HG03095 (cell line): ENCODE results near the gene HNRNPLL.

Experiments
- ATAC-seq: cut with Tn5 transposase; IDR thresholded peaks from one replicate; pipeline ENCODE4 v1.9.1; 2021; ENCODE audit warnings: moderate library complexity; ENCODE audit not compliant: unreplicated experiment

HNRNPLL gene

DNA sequence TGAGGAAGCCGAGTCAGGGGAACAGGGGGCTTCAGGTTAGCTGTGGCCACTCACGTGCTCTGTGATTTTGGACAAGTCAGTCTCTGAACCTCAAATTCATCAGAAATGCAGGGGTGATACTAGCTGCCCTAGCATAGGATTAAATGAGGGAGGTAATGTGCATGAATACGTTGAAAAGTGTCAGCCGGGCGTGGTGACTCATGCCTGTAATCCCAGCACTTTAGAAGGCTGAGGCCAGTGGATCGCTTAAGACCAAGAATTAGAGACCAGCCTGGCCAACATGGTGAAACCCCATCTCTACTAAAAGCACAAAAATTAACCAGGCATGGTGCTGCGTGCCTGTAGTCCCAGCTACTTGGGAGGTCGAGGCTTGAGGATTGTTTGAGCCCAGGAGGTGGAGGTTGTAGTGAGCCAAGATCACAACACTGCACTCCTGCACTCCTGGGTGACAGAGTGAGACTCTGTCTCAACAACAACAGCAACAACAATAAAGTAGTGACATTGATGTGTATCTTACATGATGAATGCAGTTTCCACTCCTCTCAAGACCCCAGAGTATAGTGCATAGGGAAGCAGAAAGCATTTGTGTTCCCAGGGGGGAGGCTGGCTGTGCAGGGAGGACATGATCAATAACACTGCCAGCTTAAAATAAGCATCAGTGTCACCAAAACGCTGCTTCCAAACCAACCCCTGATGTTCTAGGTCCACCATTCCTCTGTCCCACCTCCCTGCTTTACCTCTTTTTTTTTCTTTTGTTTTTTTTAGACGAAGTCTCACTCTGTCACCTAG, 68.8 kb downstream of the HNRNPLL start:
- ATAC-seq, result no peak

DNA sequence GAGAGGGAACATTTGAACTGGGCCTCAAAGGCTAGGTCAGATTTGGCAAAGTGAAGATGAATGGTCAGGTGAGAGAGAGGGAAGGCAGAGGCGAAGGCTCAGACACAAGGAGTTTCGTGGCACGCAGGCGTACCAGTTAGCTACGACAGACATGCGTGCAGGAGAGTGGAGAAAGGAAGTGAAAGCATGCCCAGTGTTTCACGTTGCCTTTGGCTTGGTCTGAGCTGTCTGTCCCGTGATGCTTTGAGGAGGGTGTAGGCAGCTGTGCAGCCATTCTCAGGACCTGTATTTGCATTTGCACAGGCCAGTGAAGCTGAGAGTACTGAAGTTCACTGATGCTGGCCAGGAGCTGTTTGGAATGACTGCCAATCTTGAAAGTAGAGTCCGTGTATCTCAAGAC, 69.5 kb downstream of the HNRNPLL start:
- ATAC-seq, result peak; percentile 94

DNA sequence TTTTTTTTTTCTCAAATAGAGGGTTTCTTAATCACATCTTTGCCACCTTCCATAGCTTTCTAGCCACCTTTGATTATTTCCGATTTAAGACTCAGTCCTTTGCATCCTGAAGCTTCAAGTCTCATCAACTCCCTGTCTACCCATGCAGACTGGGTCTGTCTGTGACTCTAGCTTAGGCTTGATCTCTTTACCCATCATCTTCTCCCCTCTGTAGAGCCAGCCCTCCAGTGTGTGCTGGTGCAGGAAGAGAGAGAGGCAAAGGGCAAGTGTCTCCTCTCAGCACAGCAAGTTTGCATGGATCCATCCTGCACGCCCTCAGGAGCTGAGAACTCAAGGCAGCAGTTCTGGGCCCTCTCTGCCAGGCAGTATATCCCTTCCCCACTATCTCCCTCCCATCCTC, 70.4 kb downstream of the HNRNPLL start:
- ATAC-seq, result no peak

DNA sequence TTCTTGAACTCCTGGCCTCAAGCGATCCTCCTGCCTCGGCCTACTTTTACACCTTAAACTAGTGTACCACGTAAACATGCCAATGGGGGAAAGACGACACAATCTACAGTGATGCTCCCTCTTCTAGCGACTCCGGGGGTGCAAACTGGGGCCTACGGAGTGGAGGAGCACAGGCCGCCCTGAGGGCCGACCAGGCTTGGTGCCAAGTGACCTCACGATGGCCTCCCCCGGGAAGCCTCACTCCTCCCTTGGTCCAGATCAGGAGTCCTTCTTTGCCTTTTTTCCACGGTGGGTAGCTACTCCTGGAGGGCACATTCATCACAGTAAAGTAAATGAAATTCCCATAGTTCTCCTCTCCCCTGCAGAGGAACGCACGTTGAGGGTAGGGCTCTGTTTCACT, 73.5 kb downstream of the HNRNPLL start:
- no peak for ATAC-seq

DNA sequence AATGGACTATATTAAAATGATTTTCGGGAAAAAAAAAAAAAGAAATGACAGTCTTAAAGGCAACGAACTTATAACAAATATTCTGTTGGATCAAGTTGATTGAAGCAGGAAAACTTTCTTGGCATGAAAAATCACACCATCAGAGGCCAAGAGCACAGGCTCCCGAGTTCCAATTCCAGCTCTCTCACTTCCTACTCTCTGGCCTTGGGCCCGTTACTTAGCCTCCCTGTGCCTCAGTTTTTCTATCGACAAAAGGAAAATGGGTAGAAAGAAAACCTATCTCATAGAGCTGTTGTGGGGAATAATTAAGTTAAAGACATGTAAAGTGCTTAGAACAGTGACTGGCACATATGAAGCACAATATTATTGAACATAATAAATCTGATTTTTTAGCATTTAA, 74.2 kb downstream of the HNRNPLL start:
- ATAC-seq, result no peak

DNA sequence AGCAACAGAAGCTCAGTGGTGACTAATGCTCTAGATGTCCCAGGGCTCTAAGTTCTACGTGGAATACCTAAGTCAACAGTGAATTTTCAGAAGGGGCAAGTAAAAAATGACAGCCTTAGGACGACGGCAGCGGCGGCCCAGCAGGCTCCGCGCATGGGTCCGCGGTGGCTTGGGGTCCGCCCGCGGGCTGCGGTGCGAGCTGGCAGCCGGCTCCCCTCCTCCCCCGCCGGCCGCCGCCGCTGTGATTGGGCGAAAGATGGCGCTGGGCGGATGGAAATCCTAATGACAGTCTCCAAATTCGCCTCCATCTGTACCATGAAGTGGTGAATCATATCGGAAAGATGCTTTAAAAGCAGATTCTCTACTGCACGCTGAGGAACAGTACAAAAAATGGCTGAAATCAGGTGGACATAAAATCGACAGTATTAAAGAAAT, 74.7 kb downstream of the HNRNPLL start:
- no peak for ATAC-seq

DNA sequence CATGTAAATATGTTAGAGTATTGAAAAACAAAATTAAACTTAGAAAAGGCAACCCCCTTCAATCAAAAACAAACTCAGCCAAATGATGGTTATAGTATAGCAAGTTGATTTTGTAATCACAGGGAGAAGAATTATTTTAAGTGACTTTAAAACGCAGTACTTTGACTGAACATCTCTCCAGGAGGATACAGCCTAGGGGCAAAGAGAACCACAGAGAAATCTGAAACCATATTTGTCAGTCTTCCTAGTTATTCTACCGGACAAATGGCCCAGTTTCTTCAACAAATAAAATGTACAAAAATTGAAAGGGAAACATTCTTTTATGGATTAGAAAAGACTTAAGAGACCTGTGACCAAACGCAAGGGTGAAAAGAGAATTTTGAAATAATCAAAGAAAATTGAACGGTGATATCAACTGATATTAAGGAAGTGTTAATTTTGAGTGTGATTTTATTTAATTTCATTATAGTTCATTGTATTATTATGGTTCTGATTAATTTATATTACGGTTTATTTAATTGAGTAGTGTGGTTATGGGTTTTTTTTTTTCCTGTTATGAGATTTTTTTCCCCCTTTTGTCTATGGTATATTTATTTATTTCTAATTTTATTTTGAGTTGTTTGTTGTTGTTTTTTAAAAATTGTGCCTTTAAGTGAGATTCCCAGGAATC, 75.3 kb downstream of the HNRNPLL start:
- ATAC-seq, result no peak

DNA sequence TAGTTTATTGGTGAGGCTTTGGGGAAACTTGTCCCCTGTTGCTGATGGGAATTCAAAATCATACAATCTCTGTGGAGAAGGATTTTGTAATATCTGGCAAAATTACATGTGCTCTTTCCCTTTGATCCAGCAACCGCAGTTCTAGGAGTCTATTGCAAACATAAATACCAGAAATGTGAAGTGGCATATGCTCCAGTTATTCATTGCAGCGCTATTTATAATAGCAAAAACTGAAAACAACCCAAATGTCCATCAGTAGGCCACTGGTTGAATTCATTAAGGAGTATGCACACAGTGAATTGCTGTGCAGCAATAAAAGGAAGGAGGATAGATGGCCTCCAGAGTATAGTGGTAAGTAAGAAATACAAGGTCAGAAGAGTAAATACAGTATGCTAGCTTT, 76.5 kb downstream of the HNRNPLL start:
- ATAC-seq, result no peak

DNA sequence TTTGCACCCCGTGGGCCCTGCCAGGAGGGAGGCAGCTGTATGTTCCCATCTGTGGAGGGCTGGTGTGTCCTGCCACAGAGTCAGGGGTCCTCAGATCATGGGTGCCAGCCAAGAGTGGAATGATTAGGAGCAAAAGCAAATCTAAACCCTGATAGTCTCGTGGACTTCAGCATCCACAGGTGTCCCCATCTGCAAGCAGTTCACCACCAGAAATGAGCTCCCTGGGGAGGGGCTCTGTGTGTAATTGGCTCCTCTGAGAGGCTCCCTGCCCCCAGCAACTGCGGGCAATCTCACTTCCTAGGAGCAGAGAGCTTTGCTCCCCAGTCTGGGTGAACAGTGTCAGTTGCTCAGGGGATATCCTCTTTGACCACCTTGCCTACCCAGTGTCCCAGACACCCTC, 78.1 kb downstream of the HNRNPLL start:
- ATAC-seq, result no peak

DNA sequence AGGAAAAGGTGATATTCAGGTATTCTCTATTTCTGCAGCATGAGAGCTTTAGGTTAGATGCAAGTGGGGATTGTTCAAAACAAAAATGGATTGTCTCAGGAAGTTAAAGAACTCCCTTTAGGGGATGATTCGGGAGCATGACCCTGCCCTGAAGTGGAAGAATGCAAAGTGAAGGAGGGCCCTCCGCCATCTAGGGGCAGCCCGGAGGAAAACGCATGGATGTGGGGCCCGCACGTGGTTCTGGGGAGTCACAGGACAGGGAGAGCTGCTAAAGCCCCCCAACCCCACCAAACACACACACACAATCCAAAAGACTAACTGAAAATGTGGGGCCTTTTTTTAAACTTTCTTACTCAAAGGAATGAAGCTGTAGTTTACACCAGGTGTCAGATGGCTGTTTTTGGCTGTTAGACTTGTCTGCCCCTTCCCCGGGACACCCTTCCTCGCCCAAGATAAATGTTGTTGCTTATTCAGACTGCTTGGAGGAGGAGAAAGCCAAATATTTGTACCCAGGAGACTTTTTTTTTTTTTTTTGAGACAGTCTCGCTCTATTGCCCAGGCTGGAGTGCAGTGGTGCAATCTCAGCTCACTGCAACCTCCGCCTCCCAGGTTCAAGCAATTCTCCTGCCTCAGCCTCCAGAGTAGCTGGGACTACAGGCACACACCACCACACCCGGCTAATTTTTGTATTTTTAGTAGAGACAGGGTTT, 78.8 kb downstream of the HNRNPLL start:
- ATAC-seq, result no peak

DNA sequence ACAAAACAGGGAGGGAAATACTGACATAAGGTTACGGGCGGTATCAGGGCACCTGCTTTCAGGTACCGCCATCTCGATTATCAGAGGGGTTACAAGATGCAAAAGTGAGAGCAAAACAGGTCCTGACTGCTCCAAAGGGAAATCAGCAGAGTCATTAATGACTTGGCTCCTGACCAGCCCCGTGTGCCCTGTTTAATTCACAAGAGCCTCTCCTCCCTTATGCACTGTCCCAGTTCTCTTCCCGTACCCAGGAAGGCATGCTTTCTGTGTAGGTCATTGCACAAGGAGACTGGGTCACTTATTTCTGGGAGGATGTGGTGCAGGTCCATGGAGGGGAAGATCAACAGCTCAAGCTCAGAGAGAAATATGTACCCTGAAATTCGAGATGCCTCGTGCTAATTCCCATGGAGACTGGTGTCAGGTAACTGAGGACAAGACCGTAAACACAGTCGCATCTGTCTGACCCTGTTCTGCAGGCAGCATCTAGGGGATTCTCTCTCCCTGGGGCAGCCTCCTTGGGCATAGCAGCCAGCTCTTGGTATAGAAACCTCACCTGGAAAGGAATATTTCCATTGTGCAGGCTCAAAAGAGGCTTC, 79.9 kb downstream of the HNRNPLL start:
- no peak for ATAC-seq

DNA sequence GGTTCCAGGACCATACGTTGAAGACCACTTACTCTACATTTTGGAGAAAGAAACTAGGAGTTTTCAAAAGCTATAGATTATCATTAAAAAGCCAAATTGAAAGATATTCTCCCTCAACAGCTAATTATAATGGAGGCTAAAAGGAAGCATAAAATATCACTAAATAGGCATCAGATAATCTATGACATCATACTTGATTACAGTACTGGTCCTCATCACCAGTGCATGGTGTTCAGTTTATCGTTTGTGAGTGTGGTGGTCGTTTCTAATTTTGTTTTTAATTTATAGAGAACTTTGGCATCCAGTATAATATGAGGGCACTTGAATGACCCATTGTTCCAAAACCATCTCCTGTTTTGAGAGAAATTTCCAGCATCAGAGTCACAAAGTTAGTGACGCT, 80.9 kb downstream of the HNRNPLL start:
- ATAC-seq, result no peak

DNA sequence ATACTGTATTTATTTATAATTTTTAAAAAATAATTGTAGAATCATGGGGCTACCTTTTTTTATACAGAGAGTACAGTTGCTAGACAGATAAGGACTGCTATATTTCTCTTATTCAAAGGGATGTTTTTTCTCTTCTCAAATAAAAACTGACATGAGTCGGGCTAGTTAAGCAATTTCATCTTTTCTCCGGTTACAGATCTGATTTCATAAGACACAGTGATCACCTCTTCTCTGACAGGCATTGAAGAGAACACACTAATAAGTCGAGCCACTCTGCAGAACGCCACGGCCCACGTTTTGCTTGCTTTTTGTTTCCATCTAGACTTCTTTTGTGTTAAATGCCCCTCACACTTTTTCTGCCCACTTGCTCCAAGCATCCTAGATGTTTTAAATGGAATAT, 85.4 kb downstream of the HNRNPLL start:
- ATAC-seq, result no peak

DNA sequence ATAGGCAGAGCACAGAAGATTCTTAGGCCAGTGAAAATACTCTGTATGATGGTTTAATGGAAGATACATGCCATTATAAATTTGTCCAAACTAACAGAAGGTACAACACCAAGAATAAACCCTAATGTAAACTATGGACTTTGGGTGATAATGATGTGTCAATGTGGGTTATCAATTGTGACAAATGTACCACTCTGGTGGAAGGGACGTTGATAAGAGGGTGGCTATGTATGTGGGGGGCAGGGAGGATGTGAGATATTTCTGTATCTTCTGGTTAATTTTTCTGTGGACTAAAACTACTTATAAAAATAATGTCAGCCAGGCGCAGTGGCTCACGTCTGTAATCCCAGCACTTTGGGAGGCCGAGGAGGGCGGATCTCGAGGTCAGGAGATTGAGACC, 86.2 kb downstream of the HNRNPLL start:
- ATAC-seq, result no peak

DNA sequence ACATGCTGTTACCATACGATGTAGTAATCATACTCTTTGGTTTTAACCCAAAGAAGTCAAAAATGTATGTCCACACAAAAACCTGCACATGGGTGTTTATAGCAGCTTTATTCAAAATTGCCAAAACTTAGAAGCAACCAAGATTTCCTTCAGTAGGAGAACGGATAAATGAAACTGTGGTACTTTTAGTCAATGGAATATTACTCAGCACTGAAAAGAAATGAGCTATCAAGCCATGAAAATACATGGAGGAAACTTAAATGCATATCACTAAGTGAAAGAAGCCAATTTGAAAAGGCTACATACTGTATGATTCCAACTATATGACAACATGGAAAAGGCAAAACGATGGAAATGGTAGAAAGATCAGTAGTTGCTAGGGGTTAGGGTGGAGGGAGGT, 86.6 kb downstream of the HNRNPLL start:
- ATAC-seq, result no peak

DNA sequence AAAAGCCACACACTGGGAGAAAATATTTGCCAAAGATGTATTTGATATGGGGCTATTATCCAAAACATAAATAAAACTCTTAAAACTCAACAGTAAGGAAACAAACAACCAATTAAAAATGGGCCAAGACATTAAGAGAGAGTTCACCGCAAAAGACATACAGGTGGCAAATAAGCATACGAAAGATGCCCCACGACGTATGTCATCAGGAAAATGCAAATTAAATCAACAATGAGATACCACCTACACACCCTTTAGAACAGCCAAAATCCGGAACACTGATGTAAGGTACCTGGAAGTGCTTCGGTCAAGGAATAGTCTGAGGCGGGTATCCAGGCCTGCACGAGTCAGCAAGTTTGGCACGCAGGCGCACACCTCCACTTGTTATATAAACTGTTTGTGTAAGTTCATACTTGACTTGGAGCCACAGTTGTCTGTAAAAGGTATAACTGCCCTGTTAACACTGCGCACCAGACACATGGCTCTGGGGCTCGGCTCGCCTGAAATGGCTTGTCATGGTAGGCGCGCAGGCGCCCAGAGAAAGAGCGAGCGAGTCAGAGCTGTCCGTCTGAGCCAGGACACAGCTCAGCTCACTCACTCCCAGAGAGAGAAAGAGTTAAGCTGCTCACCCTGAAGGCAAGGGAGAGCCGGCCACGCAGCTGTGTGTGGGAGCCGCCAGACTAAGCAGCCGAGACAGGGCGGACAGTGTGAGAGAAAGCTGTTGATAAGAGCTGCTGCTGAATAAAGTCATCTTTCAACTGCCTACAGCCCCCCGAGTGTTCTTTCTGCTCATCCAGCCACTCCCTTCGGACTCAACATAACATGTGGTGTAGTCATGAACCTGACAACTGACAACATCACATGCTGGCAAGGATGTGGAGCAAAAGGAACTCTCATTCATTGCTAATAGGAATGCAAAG, 87.3 kb downstream of the HNRNPLL start:
- no peak for ATAC-seq

DNA sequence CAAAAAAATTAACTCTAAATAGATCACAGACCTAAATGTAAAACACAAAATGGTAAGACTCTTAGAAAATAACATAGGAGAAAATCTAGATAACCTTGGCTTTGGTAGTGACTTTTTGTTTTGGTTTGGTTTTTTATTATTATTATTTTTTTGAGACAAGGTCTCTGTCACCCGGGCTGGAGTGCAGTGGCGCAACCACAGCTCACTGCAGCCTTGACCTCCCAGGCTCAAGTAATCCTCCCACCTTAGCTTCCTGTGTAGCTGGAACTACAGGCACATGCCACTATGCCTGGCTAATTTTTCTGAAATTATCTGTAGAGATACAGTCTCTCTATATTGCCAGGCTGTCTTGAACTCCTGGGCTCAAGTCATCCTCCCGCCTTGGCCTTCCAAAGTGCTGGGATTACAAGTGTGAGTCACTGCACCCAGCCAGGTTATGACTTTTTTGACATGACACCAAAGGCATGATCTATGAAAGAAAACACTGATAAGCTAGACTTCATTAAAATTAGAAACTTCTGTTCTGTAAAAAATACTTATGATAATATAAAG, 88.0 kb downstream of the HNRNPLL start:
- ATAC-seq, result no peak

DNA sequence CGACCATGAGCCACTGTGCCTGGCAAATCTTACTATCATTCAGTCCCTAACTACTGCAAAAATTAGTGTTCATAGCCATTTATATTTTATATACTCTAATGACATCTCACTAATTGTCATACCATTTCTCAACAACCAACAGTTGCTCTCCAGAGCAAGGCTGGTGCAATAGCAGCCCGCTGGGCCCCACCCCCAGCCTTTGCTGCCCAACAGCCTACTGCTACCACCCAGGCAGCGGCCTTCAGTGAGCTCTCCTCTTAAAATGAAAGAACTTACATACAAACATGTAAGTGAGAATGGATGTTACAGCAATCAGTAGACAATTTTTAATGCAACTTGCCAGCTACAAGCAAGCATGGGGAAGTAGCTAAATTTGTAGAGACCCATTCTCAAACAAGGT, 90.5 kb downstream of the HNRNPLL start:
- ATAC-seq, result no peak
